Heart left ventricle (tissue), 13 donors: ENCODE measurements around the gene DMRTC2.

Experiments used
- POLR2A ChIP-seq, 2 donors: fragments of 450-650 bp; IDR thresholded peaks; one replicate each; pipeline ENCODE4 v1.6.1; 2017; ENCODE audit warnings: antibody characterized with exemption in 2 of 2, mild to moderate bottlenecking in 2 of 2, moderate library complexity in 2 of 2
- TF ChIP-seq, protein P1 (sequence below), 12 donors: fragments of 200-600 bp; sonication (generic) in 4 of 12; IDR thresholded peaks; one replicate each; pipeline versions ENCODE4 v1.5.0 to v1.8.0; 2018 to 2022; ENCODE audit warnings: antibody characterized with exemption in 12 of 12, mild to moderate bottlenecking in 5 of 12
- donor health status: ischemic (EF 13 %, LVEDD 7.1; RV severe dilation, severe dysfunction).
- donor health status: DM: no; HTN: yes; CAD: no.
- donor health status: DM: no; HTN: no; CAD: no.
- donor health status: ischemic (EF 25% LVEDD 6.9; RV normal size, moderate dysfunction).
- donor health status: ischemic (EF 25% LVEDD 5.7; RV mildly dilated, moderate dysfunction).
- donor health status: ischemic (EF 35%, LVEDD 5.7; RV mildly dilated, moderate dysfunction).
- donor health status: nonischemic (EF 11% LVEDD 7.7; RV severe dilation, severe dysfunction).
- donor health status: DM: yes; HTN: yes; CAD: no.
- donor health status: PGD.
- donor health status: ischemic (EF 29% LVEDD 5.4; RV normal size, mild dysfunction).
- donor health status: nonischemic (EF 23%, LVEDD 6.1; RV moderate dilation, normal function).

DNA sequence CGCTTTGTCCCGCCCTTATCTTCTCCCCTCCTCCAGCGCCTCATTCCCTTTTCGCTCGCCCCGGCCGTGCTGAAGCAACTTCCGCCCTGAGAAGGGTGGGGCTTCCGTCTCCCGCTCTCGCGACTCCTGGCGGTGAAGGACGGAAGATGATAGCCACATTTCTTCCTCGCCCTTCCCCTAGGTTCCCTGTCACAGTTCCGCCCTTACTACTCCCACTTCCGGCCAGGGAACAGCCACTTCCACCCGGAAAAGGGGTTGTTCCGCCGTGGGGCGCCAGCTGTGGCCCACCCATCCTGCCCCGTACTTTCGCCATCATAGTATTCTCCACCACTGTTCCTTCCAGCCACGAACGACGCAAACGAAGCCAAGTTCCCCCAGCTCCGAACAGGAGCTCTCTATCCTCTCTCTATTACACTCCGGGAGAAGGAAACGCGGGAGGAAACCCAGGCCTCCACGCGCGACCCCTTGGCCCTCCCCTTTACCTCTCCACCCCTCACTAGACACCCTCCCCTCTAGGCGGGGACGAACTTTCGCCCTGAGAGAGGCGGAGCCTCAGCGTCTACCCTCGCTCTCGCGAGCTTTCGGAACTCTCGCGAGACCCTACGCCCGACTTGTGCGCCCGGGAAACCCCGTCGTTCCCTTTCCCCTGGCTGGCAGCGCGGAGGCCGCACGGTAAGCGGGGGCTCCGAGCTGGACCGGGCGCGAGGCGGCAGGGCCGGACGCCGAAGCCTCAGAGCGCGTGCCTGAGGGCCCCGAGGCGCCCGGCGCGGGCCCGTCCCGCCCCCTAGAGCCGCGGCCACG is 15.0 kb downstream of the DMRTC2 start, which contains the start of gene RPS19:
- TF ChIP-seq, protein P1, sequence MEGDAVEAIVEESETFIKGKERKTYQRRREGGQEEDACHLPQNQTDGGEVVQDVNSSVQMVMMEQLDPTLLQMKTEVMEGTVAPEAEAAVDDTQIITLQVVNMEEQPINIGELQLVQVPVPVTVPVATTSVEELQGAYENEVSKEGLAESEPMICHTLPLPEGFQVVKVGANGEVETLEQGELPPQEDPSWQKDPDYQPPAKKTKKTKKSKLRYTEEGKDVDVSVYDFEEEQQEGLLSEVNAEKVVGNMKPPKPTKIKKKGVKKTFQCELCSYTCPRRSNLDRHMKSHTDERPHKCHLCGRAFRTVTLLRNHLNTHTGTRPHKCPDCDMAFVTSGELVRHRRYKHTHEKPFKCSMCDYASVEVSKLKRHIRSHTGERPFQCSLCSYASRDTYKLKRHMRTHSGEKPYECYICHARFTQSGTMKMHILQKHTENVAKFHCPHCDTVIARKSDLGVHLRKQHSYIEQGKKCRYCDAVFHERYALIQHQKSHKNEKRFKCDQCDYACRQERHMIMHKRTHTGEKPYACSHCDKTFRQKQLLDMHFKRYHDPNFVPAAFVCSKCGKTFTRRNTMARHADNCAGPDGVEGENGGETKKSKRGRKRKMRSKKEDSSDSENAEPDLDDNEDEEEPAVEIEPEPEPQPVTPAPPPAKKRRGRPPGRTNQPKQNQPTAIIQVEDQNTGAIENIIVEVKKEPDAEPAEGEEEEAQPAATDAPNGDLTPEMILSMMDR (IDR thresholded peaks at IDR 0.05) = peak; percentile 44 to 81 (median 66)
- TF ChIP-seq POLR2A (IDR thresholded peaks at IDR 0.05) = peak; percentile 31 to 78
